H1 (cell line): ENCODE measurements around the gene EPG5. TPM values are rescaled to one million over a fixed set of nuclear protein-coding genes. Genes with fewer than 3 reads are reported as not detected.

ENCODE experiments used
- ASH2L ChIP-seq: fragments of 200-600, 300-600 bp; sonication (generic); IDR thresholded peaks from one replicate; pipeline ENCODE4 v1.7.1; 2017; ENCODE audit warnings: low read length
- CHD1 ChIP-seq: IDR thresholded peaks from 2 replicates; pipeline ENCODE4 v1.6.1; 2012; ENCODE audit warnings: low read depth, low read length, improper control_type of control experiment
- CHD7 ChIP-seq: fragments of 300-600 bp; sonication (generic); IDR thresholded peaks from 2 replicates; pipeline ENCODE4 v1.7.1; 2012; ENCODE audit warnings: low read length, moderate library complexity, mild to moderate bottlenecking, inconsistent platforms; ENCODE audit not compliant: insufficient replicate concordance
- JUN ChIP-seq: IDR thresholded peaks from 2 replicates; pipeline ENCODE4 v1.6.1; 2011; ENCODE audit warnings: low read depth, mild to moderate bottlenecking, improper control_type of control experiment, low read length
- MAFK ChIP-seq: IDR thresholded peaks from 2 replicates; pipeline ENCODE4 v1.6.1; 2012; ENCODE audit warnings: low read depth, mild to moderate bottlenecking, improper control_type of control experiment, low read length
- polyA plus RNA-seq, 7 experiments: library from polyadenylated mRNA; depleted of rRNA in 3 of 7; stranded (reverse) in 5 of 7; unstranded in 2 of 7; fragments of >200 nt in 5 of 7; fragments of 200-250 nt in 2 of 7; gene quantifications; 1 replicate in 5 of 7; 2 replicates in 1 of 7; 4 replicates in 1 of 7; pipeline versions ENCODE4 v1.2.1 to v1.2.3, GENCODE V29; 2011 to 2013; ENCODE audit warnings: missing spikeins in 2 of 7, mixed read lengths in 2 of 7
- total RNA-seq: library from RNA; stranded (reverse); fragmentation: NEBNext Ultra II Directional; extraction: Animal tissue kit (Norgen Biotek cat#: 25700); gene quantifications from 2 replicates; pipeline ENCODE4 v1.2.1, GENCODE V29; 2021

EPG5 gene
- total and polyA plus RNA-seq, 2 of the 8 experiments (the other 6 are each of a cell fraction or from before 2014, with no cell fraction given): 14.1 to 18.3 TPM

GRCh38 chr18:45874491-45875184, 92.5 kb downstream of the EPG5 start (continued):
- TF ChIP-seq CHD7 (no peak), MAFK (no peak), ASH2L (no peak), JUN (no peak), CHD1 (no peak)
- TF ChIP-seq, all 59 proteins: peak for 0
